Loucy (cell line): ENCODE data around the gene POLR2J2.
"Not testable (repeated sequence)": the region's sequence is repeated elsewhere in the genome, so short reads cannot be mapped to it uniquely, and the experiment has no call there.

ENCODE experiments used
- EZH2phosphoT487 ChIP-seq: fragments of 200-600 bp; IDR thresholded peaks from 2 replicates; pipeline ENCODE4 v1.6.1; 2018; ENCODE audit warnings: antibody characterized with exemption, mild to moderate bottlenecking, moderate library complexity, borderline replicate concordance
- TF ChIP-seq, protein P1 (sequence below): fragments of 200-600 bp; sonication (generic); conservative IDR thresholded peaks from 2 replicates; pipeline ENCODE4 v1.5.1; 2014; ENCODE audit warnings: mild to moderate bottlenecking, antibody characterized with exemption, low read length

DNA sequence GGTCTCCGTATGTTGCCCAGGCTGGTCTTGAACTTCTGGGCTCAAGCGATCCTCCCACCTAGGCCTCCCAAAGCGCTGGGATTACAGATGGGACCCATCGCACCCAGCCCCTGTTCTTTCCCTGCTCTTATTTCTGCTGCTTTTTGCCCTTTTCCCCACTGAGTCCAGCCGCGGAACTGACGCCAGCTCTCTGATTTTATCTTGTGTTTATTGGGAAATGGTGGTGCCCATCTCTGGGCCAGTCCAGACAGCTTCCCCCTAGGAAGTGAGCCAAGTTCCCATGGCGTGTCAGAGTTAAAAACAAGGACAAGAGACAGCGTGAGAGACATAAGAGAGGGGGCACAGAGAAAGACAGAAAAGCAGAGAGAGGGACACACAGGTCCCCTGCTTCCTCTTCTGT, 40.8 kb downstream of the POLR2J2 start:
- TF ChIP-seq, protein P1, sequence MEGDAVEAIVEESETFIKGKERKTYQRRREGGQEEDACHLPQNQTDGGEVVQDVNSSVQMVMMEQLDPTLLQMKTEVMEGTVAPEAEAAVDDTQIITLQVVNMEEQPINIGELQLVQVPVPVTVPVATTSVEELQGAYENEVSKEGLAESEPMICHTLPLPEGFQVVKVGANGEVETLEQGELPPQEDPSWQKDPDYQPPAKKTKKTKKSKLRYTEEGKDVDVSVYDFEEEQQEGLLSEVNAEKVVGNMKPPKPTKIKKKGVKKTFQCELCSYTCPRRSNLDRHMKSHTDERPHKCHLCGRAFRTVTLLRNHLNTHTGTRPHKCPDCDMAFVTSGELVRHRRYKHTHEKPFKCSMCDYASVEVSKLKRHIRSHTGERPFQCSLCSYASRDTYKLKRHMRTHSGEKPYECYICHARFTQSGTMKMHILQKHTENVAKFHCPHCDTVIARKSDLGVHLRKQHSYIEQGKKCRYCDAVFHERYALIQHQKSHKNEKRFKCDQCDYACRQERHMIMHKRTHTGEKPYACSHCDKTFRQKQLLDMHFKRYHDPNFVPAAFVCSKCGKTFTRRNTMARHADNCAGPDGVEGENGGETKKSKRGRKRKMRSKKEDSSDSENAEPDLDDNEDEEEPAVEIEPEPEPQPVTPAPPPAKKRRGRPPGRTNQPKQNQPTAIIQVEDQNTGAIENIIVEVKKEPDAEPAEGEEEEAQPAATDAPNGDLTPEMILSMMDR = not testable (repeated sequence)
- TF ChIP-seq EZH2phosphoT487 = not testable (repeated sequence)
